Muscle of arm (tissue), 12 donors: ENCODE data around the gene PHACTR3. TPM values are rescaled to one million over a fixed set of nuclear protein-coding genes. Genes with fewer than 3 reads are reported as not detected.

Source experiments
- DNase-seq: peaks from one replicate; pipeline ENCODE4 v3.0.0-alpha.2; 2013
- polyA plus RNA-seq, 12 donors: library from polyadenylated mRNA; unstranded; fragments of 120-200 nt; gene quantifications; one replicate each; pipeline ENCODE4 v1.2.1, GENCODE V29; 2013; ENCODE audit not compliant: insufficient read length in 12 of 12

Gene PHACTR3
- polyA plus RNA-seq, 12 donors, result 4.4 to 22.4 (median 9.2) TPM; not detected in 1

GRCh38 chr20:59788811-59789397, 184.6 kb downstream of the PHACTR3 start:
- no peak for DNase-seq

- DNase-seq, result no peak
Measured at GRCh38 chr20:59789686-59790085, 185.3 kb downstream of the PHACTR3 start.

GRCh38 chr20:59790346-59790745, 186.0 kb downstream of the PHACTR3 start:
- no peak for DNase-seq

- DNase-seq, result no peak
Measured at GRCh38 chr20:59792300-59792699, 188.0 kb downstream of the PHACTR3 start.

- DNase-seq, result no peak
Measured at GRCh38 chr20:59794555-59794954, 190.2 kb downstream of the PHACTR3 start.

GRCh38 chr20:59800309-59800708, 196.0 kb downstream of the PHACTR3 start:
- no peak for DNase-seq

- no peak for DNase-seq
Measured at GRCh38 chr20:59802018-59802417, 197.7 kb downstream of the PHACTR3 start.

- no peak for DNase-seq
Measured at GRCh38 chr20:59802471-59803221, 198.3 kb downstream of the PHACTR3 start.

- DNase-seq, result no peak
Measured at GRCh38 chr20:59804347-59804746, 200.0 kb downstream of the PHACTR3 start.

- DNase-seq, result no peak
Measured at GRCh38 chr20:59804871-59805665, 200.7 kb downstream of the PHACTR3 start.

- no peak for DNase-seq
Measured at GRCh38 chr20:59805786-59806577, 201.6 kb downstream of the PHACTR3 start.

- DNase-seq, result no peak
Measured at GRCh38 chr20:59806578-59806975, 202.2 kb downstream of the PHACTR3 start.

- DNase-seq, result no peak
Measured at GRCh38 chr20:59807909-59808728, 203.8 kb downstream of the PHACTR3 start.

- no peak for DNase-seq
Measured at GRCh38 chr20:59808729-59809381, 204.5 kb downstream of the PHACTR3 start.

- no peak for DNase-seq
Measured at GRCh38 chr20:59809630-59810448, 205.5 kb downstream of the PHACTR3 start.

- no peak for DNase-seq
Measured at GRCh38 chr20:59810449-59811187, 206.3 kb downstream of the PHACTR3 start.

GRCh38 chr20:59811681-59812171, 207.4 kb downstream of the PHACTR3 start:
- DNase-seq, result no peak

GRCh38 chr20:59812286-59813125, 208.2 kb downstream of the PHACTR3 start:
- no peak for DNase-seq
